Endodermal cell (in vitro differentiated cells): ENCODE results near the gene LRMDA. TPM values are rescaled to one million over a fixed set of nuclear protein-coding genes. Genes with fewer than 3 reads are reported as not detected.

Experiments used
- DNase-seq: peaks from one replicate; pipeline ENCODE4 v3.0.0-alpha.2; 2017
- H3K27ac ChIP-seq: 2 replicates; pipeline ENCODE4 v1.5.1; 2013; ENCODE audit warnings: mild to moderate bottlenecking, low read depth, low read length, moderate library complexity
- H3K27me3 ChIP-seq: 2 replicates; pipeline ENCODE4 v1.6.1; 2013; ENCODE audit warnings: mild to moderate bottlenecking, low read length, moderate library complexity; ENCODE audit not compliant: insufficient read depth, control insufficient read depth, poor library complexity, severe bottlenecking
- H3K36me3 ChIP-seq: 2 replicates; pipeline ENCODE4 v1.7.0; 2013; ENCODE audit warnings: mild to moderate bottlenecking, low read length, moderate library complexity; ENCODE audit not compliant: control insufficient read depth, insufficient read depth
- H3K4me1 ChIP-seq: one replicate; pipeline ENCODE4 v1.7.0; 2013; ENCODE audit warnings: low read length; ENCODE audit not compliant: control insufficient read depth, insufficient read depth
- H3K4me3 ChIP-seq: 2 replicates; pipeline ENCODE4 v1.5.1; 2013; ENCODE audit warnings: mild to moderate bottlenecking, low read length, moderate library complexity
- H3K9ac ChIP-seq: 2 replicates; pipeline ENCODE4 v1.6.1; 2013; ENCODE audit warnings: mild to moderate bottlenecking, low read length, moderate library complexity; ENCODE audit not compliant: poor library complexity, severe bottlenecking; ENCODE audit errors: extremely low read depth
- H3K9me3 ChIP-seq: 2 replicates; pipeline ENCODE4 v1.6.1; 2013; ENCODE audit warnings: mild to moderate bottlenecking, low read length, moderate library complexity; ENCODE audit not compliant: control insufficient read depth
- H3K27ac Mint-ChIP-seq: 2 replicates; pipeline ENCODE4 v1.8.0; 2020; ENCODE audit warnings: mixed read lengths
- H3K27me3 Mint-ChIP-seq: 2 replicates; pipeline ENCODE4 v1.8.0; 2021; ENCODE audit warnings: mild to moderate bottlenecking, mixed read lengths; ENCODE audit not compliant: insufficient read depth
- H3K36me3 Mint-ChIP-seq: 2 replicates; pipeline ENCODE4 v1.8.0; 2020; ENCODE audit warnings: low read depth, mixed read lengths
- H3K4me1 Mint-ChIP-seq: 2 replicates; pipeline ENCODE4 v1.8.0; 2020; ENCODE audit warnings: mixed read lengths
- H3K4me3 Mint-ChIP-seq: 2 replicates; pipeline ENCODE4 v1.8.0; 2020; ENCODE audit warnings: mild to moderate bottlenecking, moderate library complexity, mixed read lengths
- H3K9me3 Mint-ChIP-seq: 2 replicates; pipeline ENCODE4 v1.8.0; 2020; ENCODE audit warnings: mild to moderate bottlenecking, mixed read lengths
- WGBS, 2 experiments: methylation state at CpG; one replicate each; pipeline versions ENCODE4 v1.1.5 to v1.1.7; 2013; ENCODE audit warnings: missing lambda C conversion rate in 2 of 2, mixed read lengths in 1 of 2; ENCODE audit not compliant: insufficient coverage in 1 of 2, insufficient read length in 1 of 2; 5-methylcytosine and 5-hydroxymethylcytosine counted together
- total RNA-seq, 2 donors: library from RNA; stranded (reverse); fragmentation: NEBNext Ultra II Directional in 1 of 2; extraction: Animal tissue kit (Norgen Biotek cat#: 25700) in 1 of 2; gene quantifications; 2 replicates in 1 of 2; 3 replicates in 1 of 2; pipeline ENCODE4 v1.2.1, GENCODE V29; 2021
- TF ChIP-seq, protein P1 (sequence below): fragments of 200-600 bp; sonication (generic); conservative IDR thresholded peaks from 2 replicates; pipeline ENCODE4 v1.5.0; 2021; ENCODE audit warnings: antibody characterized with exemption, mild to moderate bottlenecking

The LRMDA gene
- total RNA-seq, 2 donors from 2014 or later: 1.7 to 5.1 TPM

DNA sequence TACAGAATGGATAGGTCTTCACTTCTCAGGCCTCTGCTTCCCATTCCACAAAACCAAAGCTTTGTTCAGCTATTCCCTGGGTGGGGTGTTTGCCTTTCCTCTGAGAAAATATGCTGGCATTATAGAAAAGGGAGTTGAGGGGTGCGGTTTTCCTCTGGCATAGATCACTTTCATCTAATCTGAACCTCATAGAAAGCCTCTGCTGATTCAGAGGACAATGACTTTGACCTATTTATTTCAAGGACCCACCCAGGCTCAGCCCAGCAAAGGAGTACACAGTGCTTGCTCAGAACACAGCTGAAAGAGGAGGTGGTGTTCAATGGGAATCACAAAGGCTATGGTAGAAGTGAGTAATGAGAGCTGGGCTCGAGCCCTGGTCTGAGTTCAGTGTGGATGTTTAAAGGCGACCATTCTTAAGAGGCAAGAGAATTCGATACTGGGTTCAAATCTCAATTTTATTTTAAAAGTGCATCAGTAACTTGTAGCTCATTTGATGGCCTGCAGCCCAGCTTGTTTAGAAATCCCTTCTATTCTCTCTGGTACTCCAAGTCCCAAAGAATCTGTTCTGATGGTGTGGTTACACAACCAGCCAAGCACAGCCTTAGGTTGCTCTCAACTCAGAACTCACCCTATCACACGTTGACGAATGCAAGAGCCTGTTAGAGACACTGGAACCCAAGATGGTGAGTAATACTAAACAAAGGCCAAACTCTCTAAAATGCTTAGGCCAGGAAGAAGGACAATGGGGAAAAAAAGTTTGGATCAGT is 1012.8 kb downstream of the LRMDA start:
- peaks cover 11% of the 10 kb centered on the region for H3K4me1 Mint-ChIP-seq
- H3K36me3 Mint-ChIP-seq: no peaks in the 10 kb centered on the region
- Histone ChIP-seq H3K4me3 (no peak overlapping the region), H3K36me3 (no peaks in the 10 kb centered on the region), H3K9ac (no peak overlapping the region), H3K27ac (no peak overlapping the region), H3K27me3 (no peaks in the 10 kb centered on the region), H3K4me1 (no peaks in the 10 kb centered on the region), H3K9me3 (no peaks in the 10 kb centered on the region)
- no peak for DNase-seq
- no peak overlapping the region for H3K27ac Mint-ChIP-seq
- H3K9me3 Mint-ChIP-seq: peaks cover 2% of the 10 kb centered on the region
- TF ChIP-seq, protein P1, sequence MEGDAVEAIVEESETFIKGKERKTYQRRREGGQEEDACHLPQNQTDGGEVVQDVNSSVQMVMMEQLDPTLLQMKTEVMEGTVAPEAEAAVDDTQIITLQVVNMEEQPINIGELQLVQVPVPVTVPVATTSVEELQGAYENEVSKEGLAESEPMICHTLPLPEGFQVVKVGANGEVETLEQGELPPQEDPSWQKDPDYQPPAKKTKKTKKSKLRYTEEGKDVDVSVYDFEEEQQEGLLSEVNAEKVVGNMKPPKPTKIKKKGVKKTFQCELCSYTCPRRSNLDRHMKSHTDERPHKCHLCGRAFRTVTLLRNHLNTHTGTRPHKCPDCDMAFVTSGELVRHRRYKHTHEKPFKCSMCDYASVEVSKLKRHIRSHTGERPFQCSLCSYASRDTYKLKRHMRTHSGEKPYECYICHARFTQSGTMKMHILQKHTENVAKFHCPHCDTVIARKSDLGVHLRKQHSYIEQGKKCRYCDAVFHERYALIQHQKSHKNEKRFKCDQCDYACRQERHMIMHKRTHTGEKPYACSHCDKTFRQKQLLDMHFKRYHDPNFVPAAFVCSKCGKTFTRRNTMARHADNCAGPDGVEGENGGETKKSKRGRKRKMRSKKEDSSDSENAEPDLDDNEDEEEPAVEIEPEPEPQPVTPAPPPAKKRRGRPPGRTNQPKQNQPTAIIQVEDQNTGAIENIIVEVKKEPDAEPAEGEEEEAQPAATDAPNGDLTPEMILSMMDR: no peak
- H3K4me3 Mint-ChIP-seq: no peak overlapping the region
- 93 to 95% methylated on average over 5 of the region's 6 CpGs for WGBS, 2 experiments
- no peaks in the 10 kb centered on the region for H3K27me3 Mint-ChIP-seq

DNA sequence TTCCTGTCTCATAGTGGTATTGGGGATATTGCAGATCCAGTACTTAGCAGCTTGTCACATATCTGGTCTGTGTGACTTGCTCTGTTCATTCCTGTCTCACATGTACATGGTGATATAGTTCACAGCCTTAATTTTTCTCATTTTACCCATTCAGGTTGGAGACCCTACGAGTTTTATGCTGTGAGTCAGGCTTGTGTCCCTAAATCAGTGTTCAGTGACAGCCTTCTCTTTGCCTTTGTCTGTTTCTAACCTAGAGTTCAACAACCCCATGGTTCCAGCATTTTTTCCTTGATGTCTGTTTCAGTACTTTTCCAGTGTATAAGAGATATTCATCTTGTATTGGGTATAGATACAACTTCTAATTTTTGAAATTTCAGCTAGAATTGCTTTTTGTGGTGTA is 1016.2 kb downstream of the LRMDA start:
- TF ChIP-seq, protein P1: no peak
- no peak overlapping the region for H3K4me3 ChIP-seq
- no peaks in the 10 kb centered on the region for H3K4me1 ChIP-seq
- DNase-seq: no peak
- H3K9ac ChIP-seq: no peak overlapping the region
- no peak overlapping the region for H3K27ac Mint-ChIP-seq
- peaks cover 4% of the 10 kb centered on the region for H3K4me1 Mint-ChIP-seq
- no peaks in the 10 kb centered on the region for H3K36me3 Mint-ChIP-seq
- no peak overlapping the region for H3K27ac ChIP-seq
- H3K4me3 Mint-ChIP-seq: no peak overlapping the region
- H3K9me3 ChIP-seq: no peaks in the 10 kb centered on the region
- H3K9me3 Mint-ChIP-seq: peaks cover 2% of the 10 kb centered on the region
- 84% methylated on average over 1 of the region's 1 CpG; no CpG with 5 or more reads in 1 of the 2 experiments for WGBS, 2 experiments
- no peaks in the 10 kb centered on the region for H3K27me3 ChIP-seq
- no peaks in the 10 kb centered on the region for H3K36me3 ChIP-seq
- H3K27me3 Mint-ChIP-seq: no peaks in the 10 kb centered on the region

DNA sequence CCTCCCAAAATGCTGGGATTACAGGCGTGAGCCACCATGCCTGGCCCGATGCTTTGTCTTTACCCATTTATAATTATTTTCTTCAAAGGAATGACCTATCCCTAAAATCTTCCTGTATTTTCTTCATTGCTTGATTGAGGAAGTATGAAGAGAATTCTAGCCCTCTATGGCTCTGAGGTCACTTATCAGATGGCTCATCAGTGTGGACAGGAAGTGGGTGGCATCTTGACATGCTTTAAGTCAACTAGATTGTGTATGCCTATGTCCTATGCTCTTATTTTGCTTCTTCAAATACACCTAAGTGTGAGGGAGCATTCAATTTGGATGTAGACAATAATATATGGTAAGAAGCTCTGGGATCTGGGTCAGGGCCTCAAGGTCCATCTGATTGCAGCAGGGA is 1020.5 kb downstream of the LRMDA start:
- Histone ChIP-seq H3K4me1 (no peaks in the 10 kb centered on the region), H3K9me3 (no peaks in the 10 kb centered on the region), H3K27me3 (no peaks in the 10 kb centered on the region), H3K4me3 (no peak overlapping the region), H3K36me3 (no peaks in the 10 kb centered on the region), H3K27ac (no peak overlapping the region), H3K9ac (no peak overlapping the region)
- Mint-ChIP-seq H3K9me3 (peaks cover under 1% of the 10 kb centered on the region), H3K4me1 (no peaks in the 10 kb centered on the region), H3K36me3 (no peaks in the 10 kb centered on the region), H3K27me3 (no peaks in the 10 kb centered on the region), H3K27ac (no peak overlapping the region), H3K4me3 (no peak overlapping the region)
- WGBS, 2 experiments: 100% methylated on average over 2 of the region's 2 CpGs; no CpG with 5 or more reads in 1 of the 2 experiments
- no peak for DNase-seq
- TF ChIP-seq, protein P1: no peak
